Measurements from ENCODE around the gene ZNF813.
A peak's percentile ranks its signal among the peaks of the same experiment; 100 is the strongest.
"Not testable (repeated sequence)": the region's sequence is repeated elsewhere in the genome, so short reads cannot be mapped to it uniquely, and the experiment has no call there.

Gene ZNF813

DNA sequence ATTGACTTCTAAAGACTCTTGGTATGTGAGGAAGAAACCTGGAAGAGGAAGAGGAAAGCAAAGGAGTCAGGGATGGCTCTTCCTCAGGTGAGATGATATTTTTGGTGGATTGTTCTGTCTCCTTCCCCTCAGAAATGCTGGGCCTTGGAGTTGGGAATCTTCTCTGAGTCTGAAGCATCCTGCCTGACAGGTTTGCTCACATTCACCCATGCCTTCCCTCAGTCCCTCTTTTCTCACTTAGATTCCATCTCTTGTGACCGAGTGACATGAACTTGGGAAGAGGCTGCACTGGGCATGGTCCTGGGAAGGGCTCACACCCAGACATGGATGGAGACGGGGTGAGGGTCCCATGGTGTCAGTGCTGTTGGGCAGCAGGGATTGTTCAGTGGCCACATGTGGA lies 16.2 kb downstream of the ZNF813 start:
- H3K79me2 ChIP-seq (ENCODE audit: control insufficient read depth, insufficient read depth, low read length, poor library complexity); H3K9ac ChIP-seq (ENCODE audit: low read length); H3K14ac ChIP-seq (ENCODE audit: low read length); H3K4me1 ChIP-seq (ENCODE audit: control insufficient read depth in 1 of 2, insufficient read depth in 2 of 2, low read length in 2 of 2); H4K91ac ChIP-seq (ENCODE audit: low read depth, low read length); H3K4me2 ChIP-seq (ENCODE audit: low read length); H2AFZ ChIP-seq (ENCODE audit: insufficient read depth, low read length, poor library complexity); H4K8ac ChIP-seq (ENCODE audit: low read depth, low read length); H2BK5ac ChIP-seq (ENCODE audit: low read depth, low read length, poor library complexity); H3K27me3 ChIP-seq (ENCODE audit: insufficient read depth, low read length); H3K18ac ChIP-seq (ENCODE audit: low read length); H2BK120ac ChIP-seq (ENCODE audit: insufficient read depth, low read length, poor library complexity); H2AK5ac ChIP-seq (ENCODE audit: low read length); H4K12ac ChIP-seq (ENCODE audit: low read depth, low read length); H3K79me1 ChIP-seq (ENCODE audit: low read length); H3K4me3 ChIP-seq (ENCODE audit: low read depth, low read length); H2BK12ac ChIP-seq (ENCODE audit: low read length); H3K23ac ChIP-seq (ENCODE audit: low read length); H3K27ac ChIP-seq (ENCODE audit: low read depth, low read length); H3K4ac ChIP-seq (ENCODE audit: low read depth, low read length): not testable (repeated sequence)
- Histone ChIP-seq H3K9me3 (ENCODE audit: insufficient read depth, low read depth, low read length) (peaks cover 15% of the 10 kb centered on the region), H3K36me3 (ENCODE audit: control insufficient read depth in 1 of 2, insufficient read depth in 2 of 2, low read length in 2 of 2) (peaks cover 38 to 49% of the 10 kb centered on the region in 2 experiments)
- WGBS (ENCODE audit: extremely low coverage, insufficient coverage, insufficient read length) = no CpG with 5 or more reads among the region's 2 CpGs
- DNase-seq = peak; percentile 56 to 68

DNA sequence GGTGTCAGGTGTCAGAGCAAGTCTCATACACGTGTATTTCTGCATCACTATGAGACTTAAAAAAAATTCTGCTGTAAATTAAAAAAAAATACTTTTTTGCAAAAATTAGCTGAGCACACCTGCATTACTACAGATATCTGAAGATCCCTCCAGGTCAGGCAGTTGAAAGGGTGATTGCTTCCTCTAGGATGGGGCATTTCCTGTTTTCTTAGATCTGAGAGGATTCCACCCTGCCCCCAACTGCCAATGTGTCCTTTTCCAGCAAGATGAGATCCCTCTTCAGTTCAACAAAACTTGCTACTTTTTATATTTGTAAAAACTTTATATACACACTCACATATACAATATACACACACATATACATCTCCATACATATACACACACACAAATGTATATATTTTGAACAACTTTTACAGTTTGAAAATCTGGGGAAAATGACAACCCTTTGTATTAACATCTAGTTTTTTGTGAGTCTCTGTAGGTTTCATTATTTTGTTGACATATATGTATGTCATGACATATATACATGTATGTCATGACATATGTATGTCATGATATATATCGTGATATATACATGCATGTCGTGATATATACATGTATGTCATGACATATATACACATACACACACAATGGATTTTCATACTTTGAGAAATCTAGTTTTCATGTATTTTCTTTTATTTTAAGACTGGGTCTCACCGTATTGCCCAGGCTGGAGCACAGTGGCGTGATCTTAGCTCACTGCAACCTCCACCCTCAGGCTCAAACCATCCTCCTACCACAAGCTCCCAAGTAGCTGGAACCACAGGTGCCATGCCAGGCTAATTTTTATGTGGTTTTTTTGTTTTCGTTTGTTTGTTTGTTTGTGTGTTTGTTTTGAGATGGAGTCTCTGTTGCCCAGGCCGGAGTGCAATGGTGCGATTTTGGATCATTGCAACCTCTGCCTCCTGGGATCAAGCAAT lies 17.8 kb downstream of the ZNF813 start:
- Histone ChIP-seq H3K36me3 (ENCODE audit: control insufficient read depth in 1 of 2, insufficient read depth in 2 of 2, low read length in 2 of 2) (peaks cover 35 to 43% of the 10 kb centered on the region in 2 experiments), H2BK12ac (ENCODE audit: low read length) (no peak overlapping the region), H3K14ac (ENCODE audit: low read length) (no peak overlapping the region)

DNA sequence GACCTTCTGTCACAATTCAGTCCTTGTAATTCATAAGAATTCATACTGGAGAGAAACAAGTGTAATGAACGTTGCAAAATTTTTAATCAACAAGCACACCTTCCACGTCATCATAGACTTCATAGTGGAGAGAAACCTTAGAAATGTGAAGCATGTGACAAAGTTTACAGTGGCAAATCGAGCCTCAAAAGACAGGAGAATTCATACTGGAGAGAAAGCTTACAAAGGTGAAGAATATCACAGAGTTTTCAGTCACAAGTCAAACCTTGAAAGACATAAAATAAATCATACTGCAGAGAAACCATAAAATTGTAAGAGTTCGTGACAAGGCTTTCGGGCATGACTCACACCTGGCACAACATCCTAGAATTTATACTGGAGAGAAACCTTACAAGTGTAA lies 24.6 kb downstream of the ZNF813 start:
- Histone ChIP-seq H2BK12ac (ENCODE audit: low read length) (no peak overlapping the region), H4K8ac (ENCODE audit: low read depth, low read length) (no peak overlapping the region), H3K4me2 (ENCODE audit: low read length) (no peak overlapping the region), H3K79me2 (ENCODE audit: control insufficient read depth, insufficient read depth, low read length, poor library complexity) (no peaks in the 10 kb centered on the region), H3K27me3 (ENCODE audit: insufficient read depth, low read length) (no peaks in the 10 kb centered on the region), H2AFZ (ENCODE audit: insufficient read depth, low read length, poor library complexity) (no peak overlapping the region), H3K4ac (ENCODE audit: low read depth, low read length) (no peak overlapping the region), H3K4me1 (ENCODE audit: control insufficient read depth in 1 of 2, insufficient read depth in 2 of 2, low read length in 2 of 2) (no peaks in the 10 kb centered on the region), H3K79me1 (ENCODE audit: low read length) (no peaks in the 10 kb centered on the region), H3K9me3 (ENCODE audit: insufficient read depth, low read depth, low read length) (peaks cover 5% of the 10 kb centered on the region), H3K9ac (ENCODE audit: low read length) (no peak overlapping the region), H3K23ac (ENCODE audit: low read length) (no peak overlapping the region), H3K18ac (ENCODE audit: low read length) (no peak overlapping the region), H4K91ac (ENCODE audit: low read depth, low read length) (no peak overlapping the region), H2BK120ac (ENCODE audit: insufficient read depth, low read length, poor library complexity) (no peak overlapping the region), H2BK5ac (ENCODE audit: low read depth, low read length, poor library complexity) (no peak overlapping the region), H3K14ac (ENCODE audit: low read length) (no peak overlapping the region), H3K4me3 (ENCODE audit: low read depth, low read length) (no peak overlapping the region), H4K12ac (ENCODE audit: low read depth, low read length) (no peak overlapping the region), H3K27ac (ENCODE audit: low read depth, low read length) (no peak overlapping the region), H3K36me3 (ENCODE audit: control insufficient read depth in 1 of 2, insufficient read depth in 2 of 2, low read length in 2 of 2) (peaks cover 21 to 32% of the 10 kb centered on the region in 2 experiments), H2AK5ac (ENCODE audit: low read length) (no peak overlapping the region)
- WGBS (ENCODE audit: extremely low coverage, insufficient coverage, insufficient read length) = no CpG with 5 or more reads among the region's 5 CpGs
- DNase-seq = no peak

More for the DNA sequence above, 17.8 kb downstream of the ZNF813 start:
- Histone ChIP-seq H2AK5ac (ENCODE audit: low read length) (no peak overlapping the region), H3K4me3 (ENCODE audit: low read depth, low read length) (no peak overlapping the region), H2BK5ac (ENCODE audit: low read depth, low read length, poor library complexity) (no peak overlapping the region), H4K91ac (ENCODE audit: low read depth, low read length) (no peak overlapping the region), H3K23ac (ENCODE audit: low read length) (no peak overlapping the region), H3K18ac (ENCODE audit: low read length) (no peak overlapping the region), H3K79me1 (ENCODE audit: low read length) (no peaks in the 10 kb centered on the region), H3K79me2 (ENCODE audit: control insufficient read depth, insufficient read depth, low read length, poor library complexity) (no peaks in the 10 kb centered on the region), H4K12ac (ENCODE audit: low read depth, low read length) (no peak overlapping the region), H4K8ac (ENCODE audit: low read depth, low read length) (no peak overlapping the region), H3K27ac (ENCODE audit: low read depth, low read length) (no peak overlapping the region), H3K4ac (ENCODE audit: low read depth, low read length) (no peak overlapping the region), H3K27me3 (ENCODE audit: insufficient read depth, low read length) (no peaks in the 10 kb centered on the region), H3K4me2 (ENCODE audit: low read length) (no peak overlapping the region), H3K9me3 (ENCODE audit: insufficient read depth, low read depth, low read length) (peaks cover 9% of the 10 kb centered on the region), H2BK120ac (ENCODE audit: insufficient read depth, low read length, poor library complexity) (no peak overlapping the region), H3K4me1 (ENCODE audit: control insufficient read depth in 1 of 2, insufficient read depth in 2 of 2, low read length in 2 of 2) (peaks cover 3 to 4% of the 10 kb centered on the region in 2 experiments), H2AFZ (ENCODE audit: insufficient read depth, low read length, poor library complexity) (no peak overlapping the region), H3K9ac (ENCODE audit: low read length) (no peak overlapping the region)
- WGBS (ENCODE audit: extremely low coverage, insufficient coverage, insufficient read length) = no CpG with 5 or more reads among the region's 8 CpGs
- no peak for DNase-seq

DNA sequence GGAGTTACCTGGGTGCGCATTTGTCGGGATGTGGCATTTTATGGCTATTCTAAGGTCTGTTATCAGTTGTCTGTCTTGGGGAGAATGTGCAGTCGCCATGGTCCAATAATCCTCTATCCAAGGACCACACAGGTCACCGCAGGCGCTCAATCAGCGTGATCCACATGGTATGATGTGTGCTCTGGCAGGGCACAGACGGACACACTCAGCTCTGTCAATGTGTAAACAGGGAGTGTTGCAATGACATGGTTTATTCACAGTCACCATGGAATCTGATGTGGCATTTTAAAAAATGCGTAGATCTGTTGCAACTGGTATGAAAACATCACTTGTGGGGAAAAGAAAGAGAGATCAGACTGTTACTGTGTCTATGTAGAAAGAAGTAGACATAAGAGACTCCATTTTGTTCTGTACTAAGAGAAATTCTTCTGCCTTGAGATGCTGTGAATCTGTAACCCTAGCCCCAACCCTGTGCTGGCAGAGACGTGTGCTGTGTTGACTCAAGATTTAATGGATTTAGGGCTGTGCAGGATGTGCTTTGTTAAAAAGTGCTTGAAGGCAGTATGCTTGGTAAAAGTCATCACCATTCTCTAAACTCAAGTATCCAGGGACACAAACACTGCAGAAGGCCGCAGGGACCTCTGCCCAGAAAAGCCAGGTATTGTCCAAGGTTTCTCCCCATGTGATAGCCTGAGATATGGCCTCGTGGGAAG lies 29.9 kb downstream of the ZNF813 start:
- H2AFZ ChIP-seq (ENCODE audit: insufficient read depth, low read length, poor library complexity); H3K27me3 ChIP-seq (ENCODE audit: insufficient read depth, low read length); H4K12ac ChIP-seq (ENCODE audit: low read depth, low read length); H3K9me3 ChIP-seq (ENCODE audit: insufficient read depth, low read depth, low read length); H4K91ac ChIP-seq (ENCODE audit: low read depth, low read length); H2BK5ac ChIP-seq (ENCODE audit: low read depth, low read length, poor library complexity); H3K14ac ChIP-seq (ENCODE audit: low read length); H3K79me2 ChIP-seq (ENCODE audit: control insufficient read depth, insufficient read depth, low read length, poor library complexity); H3K4ac ChIP-seq (ENCODE audit: low read depth, low read length); H3K23ac ChIP-seq (ENCODE audit: low read length); H3K4me2 ChIP-seq (ENCODE audit: low read length); H2BK120ac ChIP-seq (ENCODE audit: insufficient read depth, low read length, poor library complexity); H4K8ac ChIP-seq (ENCODE audit: low read depth, low read length); H3K18ac ChIP-seq (ENCODE audit: low read length); H2AK5ac ChIP-seq (ENCODE audit: low read length); H3K9ac ChIP-seq (ENCODE audit: low read length); H3K36me3 ChIP-seq (ENCODE audit: control insufficient read depth in 1 of 2, insufficient read depth in 2 of 2, low read length in 2 of 2); H2BK12ac ChIP-seq (ENCODE audit: low read length); H3K79me1 ChIP-seq (ENCODE audit: low read length); H3K4me3 ChIP-seq (ENCODE audit: low read depth, low read length); H3K4me1 ChIP-seq (ENCODE audit: control insufficient read depth in 1 of 2, insufficient read depth in 2 of 2, low read length in 2 of 2): not testable (repeated sequence)
- WGBS (ENCODE audit: extremely low coverage, insufficient coverage, insufficient read length) = no CpG with 5 or more reads among the region's 11 CpGs
- peak overlapping the region; percentile 17 for H3K27ac ChIP-seq (ENCODE audit: low read depth, low read length)
- peak; percentile 80 to 91 for DNase-seq
